ENCODE measurements around the gene BACE1.
"Not testable (repeated sequence)": the region's sequence is repeated elsewhere in the genome, so short reads cannot be mapped to it uniquely, and the experiment has no call there.

BACE1 gene

DNA sequence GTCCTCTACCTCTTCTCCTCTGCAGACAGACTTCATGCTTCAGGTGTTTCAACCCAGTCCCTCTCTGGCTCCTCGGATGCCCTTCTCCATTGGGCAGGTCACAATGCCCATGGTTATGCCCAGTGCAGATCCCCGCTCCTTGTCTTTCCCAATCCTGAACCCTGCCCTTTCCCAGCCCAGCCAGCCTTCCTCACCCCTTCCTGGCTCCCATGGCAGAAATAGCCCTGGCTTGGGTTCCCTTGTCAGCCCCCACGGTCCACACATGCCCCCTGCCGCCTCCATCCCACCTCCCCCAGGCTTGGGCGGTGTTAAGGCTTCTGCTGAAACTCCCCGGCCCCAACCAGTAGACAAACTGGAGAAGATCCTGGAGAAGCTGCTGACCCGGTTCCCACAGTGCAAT lies 34.2 kb downstream of the BACE1 start:
- in situ Hi-C loops (cut with MboI; ENCODE audit: low pct_unique_long_range_greater_than_20kb, low sequenced_read_pairs, unreplicated experiment) = no loop called here
- TF ChIP-seq, protein P1, sequence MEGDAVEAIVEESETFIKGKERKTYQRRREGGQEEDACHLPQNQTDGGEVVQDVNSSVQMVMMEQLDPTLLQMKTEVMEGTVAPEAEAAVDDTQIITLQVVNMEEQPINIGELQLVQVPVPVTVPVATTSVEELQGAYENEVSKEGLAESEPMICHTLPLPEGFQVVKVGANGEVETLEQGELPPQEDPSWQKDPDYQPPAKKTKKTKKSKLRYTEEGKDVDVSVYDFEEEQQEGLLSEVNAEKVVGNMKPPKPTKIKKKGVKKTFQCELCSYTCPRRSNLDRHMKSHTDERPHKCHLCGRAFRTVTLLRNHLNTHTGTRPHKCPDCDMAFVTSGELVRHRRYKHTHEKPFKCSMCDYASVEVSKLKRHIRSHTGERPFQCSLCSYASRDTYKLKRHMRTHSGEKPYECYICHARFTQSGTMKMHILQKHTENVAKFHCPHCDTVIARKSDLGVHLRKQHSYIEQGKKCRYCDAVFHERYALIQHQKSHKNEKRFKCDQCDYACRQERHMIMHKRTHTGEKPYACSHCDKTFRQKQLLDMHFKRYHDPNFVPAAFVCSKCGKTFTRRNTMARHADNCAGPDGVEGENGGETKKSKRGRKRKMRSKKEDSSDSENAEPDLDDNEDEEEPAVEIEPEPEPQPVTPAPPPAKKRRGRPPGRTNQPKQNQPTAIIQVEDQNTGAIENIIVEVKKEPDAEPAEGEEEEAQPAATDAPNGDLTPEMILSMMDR (IDR thresholded peaks at IDR 0.05; ENCODE audit: extremely low read depth, insufficient read depth, missing control alignments) = no peak
- no peak for DNase-seq (ENCODE audit: low spot score)

DNA sequence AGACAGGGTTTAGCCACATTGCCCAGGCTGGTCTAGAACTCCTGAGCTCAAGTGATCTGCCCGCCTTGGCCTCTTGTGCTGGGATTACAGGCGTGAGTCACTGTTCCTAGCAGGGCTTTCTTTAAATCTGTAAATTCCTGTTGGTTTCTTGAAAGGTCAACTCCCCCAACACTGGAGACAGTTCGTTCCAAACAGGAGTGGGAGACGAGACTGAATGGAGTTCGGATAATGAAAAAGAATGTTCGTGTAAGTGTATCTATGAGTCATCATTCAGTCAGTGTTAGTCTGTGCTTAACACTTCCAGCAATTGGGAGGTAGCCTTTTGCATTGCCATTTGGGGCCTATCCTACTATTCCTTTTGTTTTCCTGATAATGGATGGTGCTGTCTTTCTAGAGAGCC lies 34.9 kb downstream of the BACE1 start:
- TF ChIP-seq, protein P1 (IDR thresholded peaks at IDR 0.05; ENCODE audit: extremely low read depth, insufficient read depth, missing control alignments) = no peak
- no peak for DNase-seq (ENCODE audit: low spot score)
- in situ Hi-C loops (cut with MboI; ENCODE audit: low pct_unique_long_range_greater_than_20kb, low sequenced_read_pairs, unreplicated experiment) = no loop called here

- in situ Hi-C loops (cut with MboI; ENCODE audit: low pct_unique_long_range_greater_than_20kb, low sequenced_read_pairs, unreplicated experiment) = no loop called here
- DNase-seq (ENCODE audit: low spot score) = no peak
- TF ChIP-seq, protein P1 (IDR thresholded peaks at IDR 0.05; ENCODE audit: extremely low read depth, insufficient read depth, missing control alignments) = no peak
These were observed 36.2 kb downstream of the BACE1 start for GRCh38 chr11:117279711-117280376.

GRCh38 chr11:117278347-117278746 lies 37.7 kb downstream of the BACE1 start:
- in situ Hi-C loops (cut with MboI; ENCODE audit: low pct_unique_long_range_greater_than_20kb, low sequenced_read_pairs, unreplicated experiment) = no loop called here
- DNase-seq (ENCODE audit: low spot score) = no peak
- TF ChIP-seq, protein P1 (IDR thresholded peaks at IDR 0.05; ENCODE audit: extremely low read depth, insufficient read depth, missing control alignments) = no peak

DNA sequence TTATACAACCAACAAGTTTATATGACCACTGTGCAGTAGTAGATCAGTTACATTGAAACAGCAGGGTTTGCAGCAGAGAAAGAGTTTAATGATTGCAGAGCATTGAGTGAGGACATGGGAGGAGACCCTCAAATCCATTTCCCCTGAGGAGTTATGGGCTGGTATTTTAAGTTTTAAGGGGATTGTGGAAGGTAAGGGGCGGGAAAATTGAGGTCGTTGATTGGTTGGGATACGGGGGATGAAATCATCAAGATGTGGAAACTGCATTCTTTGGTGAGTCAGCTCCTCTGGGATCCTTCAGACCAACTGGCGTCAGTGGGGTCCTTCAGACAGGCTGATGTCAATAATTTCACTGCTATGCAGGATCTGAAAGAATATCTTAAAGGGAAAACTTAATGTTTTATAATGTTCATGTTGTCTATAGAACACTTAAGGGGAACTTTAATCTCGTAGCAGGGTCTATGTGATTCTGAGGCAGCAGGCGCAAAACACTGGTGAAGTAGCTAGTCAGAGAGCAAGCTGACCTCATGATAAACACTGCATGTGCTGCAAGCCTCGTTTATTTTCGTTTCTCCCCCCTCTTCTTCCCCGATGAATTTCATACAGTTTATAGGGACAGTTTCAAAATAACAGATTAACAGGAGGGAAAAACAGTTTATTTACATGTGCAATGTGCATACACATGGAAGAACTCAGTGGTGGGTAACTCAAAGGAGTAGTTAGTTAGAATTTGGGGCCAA lies 42.3 kb downstream of the BACE1 start:
- no peak for DNase-seq (ENCODE audit: low spot score)
- in situ Hi-C loops (cut with MboI; ENCODE audit: low pct_unique_long_range_greater_than_20kb, low sequenced_read_pairs, unreplicated experiment) = no loop called here
- TF ChIP-seq, protein P1 (IDR thresholded peaks at IDR 0.05; ENCODE audit: extremely low read depth, insufficient read depth, missing control alignments) = no peak

DNA sequence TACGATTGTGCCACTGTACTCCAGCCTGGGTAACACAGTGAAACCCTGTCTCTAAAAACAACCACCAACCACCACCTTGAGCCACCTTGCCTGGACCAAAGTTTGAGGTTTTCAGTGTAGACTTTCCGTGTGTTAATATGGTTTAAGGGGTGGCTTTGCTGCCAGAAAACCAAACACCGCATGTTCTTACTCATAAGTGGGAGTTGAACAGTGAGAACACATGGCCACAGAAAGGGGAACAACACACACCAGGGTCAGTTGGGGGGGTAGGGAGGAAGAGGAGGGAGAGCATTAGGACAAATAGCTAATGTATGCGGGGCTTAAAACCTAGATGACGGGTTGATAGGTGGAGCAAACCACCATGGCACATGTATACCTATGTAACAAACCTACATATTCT lies 43.9 kb downstream of the BACE1 start:
- DNase-seq (ENCODE audit: low spot score); in situ Hi-C loops (cut with MboI; ENCODE audit: low pct_unique_long_range_greater_than_20kb, low sequenced_read_pairs, unreplicated experiment): not testable (repeated sequence)

DNA sequence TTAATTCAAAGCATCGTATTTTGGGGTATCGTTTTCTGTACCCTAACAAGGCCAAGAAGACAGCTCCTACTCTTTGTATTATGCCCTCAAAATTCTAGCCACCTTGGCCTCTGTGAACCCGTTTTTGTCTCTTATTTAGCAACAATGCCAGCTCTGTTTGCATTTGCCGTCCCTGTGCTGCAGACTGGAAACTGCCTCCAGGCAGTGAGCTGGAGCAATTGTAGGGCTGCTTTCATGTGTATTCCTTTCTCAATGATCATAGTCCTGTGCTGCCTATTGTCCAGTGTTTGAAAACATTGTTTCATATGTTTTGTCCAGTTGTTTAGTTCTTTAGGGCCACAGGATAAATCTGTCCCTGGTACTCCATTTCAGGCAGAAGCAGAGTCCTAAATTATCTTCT lies 44.8 kb downstream of the BACE1 start:
- DNase-seq (ENCODE audit: low spot score) = no peak
- TF ChIP-seq, protein P1 (IDR thresholded peaks at IDR 0.05; ENCODE audit: extremely low read depth, insufficient read depth, missing control alignments) = no peak
- in situ Hi-C loops (cut with MboI; ENCODE audit: low pct_unique_long_range_greater_than_20kb, low sequenced_read_pairs, unreplicated experiment) = no loop called here

All from GM13977 (cell line).